ENCODE measurements around the gene NADK. TPM values are rescaled to one million over a fixed set of nuclear protein-coding genes. Genes with fewer than 3 reads are reported as not detected.

The NADK gene
- total RNA-seq, 1 experiment from 2014 or later, result 93.4 TPM

GRCh38 chr1:1826356-1827088 is 48.3 kb upstream of the NADK start:
- H4K20me1 ChIP-seq (ENCODE audit: insufficient read depth), result peaks cover 6% of the 10 kb centered on the region; the same call in 1 of the 2 replicates
- ChIA-PET CTCF (interaction anchor here (0.6 kb wide), 1 partner anchor 170 kb away, joined by 3 read pairs; no protein-coding TSS in a partner anchor), POLR2A (no interaction called here), RAD21 (ENCODE audit: low non-redundant PET in 1 of 2, low total read pairs in 2 of 2, uncharacterized antibody in 2 of 2, unreplicated experiment in 2 of 2) (no interaction called here)
- intact Hi-C loops (cut with micrococcal nuclease), result no loop called here
- no peak overlapping the region for H3K4me3 ChIP-seq (replicated peaks in 1 of 2; ENCODE audit: low read depth in 1 of 2, low read length in 2 of 2)
- H3K9me3 ChIP-seq (ENCODE audit: control insufficient read depth in 1 of 2, insufficient read depth in 1 of 2, low read depth in 1 of 2, low read length in 2 of 2), result no peaks in the 10 kb centered on the region
- TF ChIP-seq MAX (IDR thresholded peaks at IDR 0.05) (no peak), ZFX (IDR thresholded peaks at IDR 0.05) (no peak), POLR2A (IDR thresholded peaks at IDR 0.05; ENCODE audit: borderline replicate concordance, extremely low read depth, insufficient read depth, insufficient read length) (no peak)
- peaks cover 83% of the 10 kb centered on the region for H3K79me2 ChIP-seq (ENCODE audit: insufficient read depth, low read length)
- no peak overlapping the region for H3K27ac ChIP-seq (ENCODE audit: low read depth, low read length)
- H3K9me2 ChIP-seq (ENCODE audit: insufficient read depth), result no peaks in the 10 kb centered on the region
- H3K36me3 ChIP-seq (ENCODE audit: control insufficient read depth in 1 of 2, insufficient read depth in 2 of 2, low read length in 2 of 2), result peaks cover 8 to 13% of the 10 kb centered on the region in 2 experiments
- no peaks in the 10 kb centered on the region for H3K27me3 ChIP-seq (ENCODE audit: insufficient read depth, low read length)
- DNase-seq (ENCODE audit: low read depth, low spot score) (no peak), ATAC-seq (no peak)
- no peak overlapping the region for H3K4me2 ChIP-seq (ENCODE audit: low read length)
- H3K9ac ChIP-seq (ENCODE audit: low read length), result no peak overlapping the region
- BruUV-seq (replicated peaks), result no TSS peak
- H3K4me1 ChIP-seq (ENCODE audit: control insufficient read depth in 1 of 2, insufficient read depth in 2 of 2, low read length in 2 of 2), result peaks cover 6 to 13% of the 10 kb centered on the region in 2 experiments; a peak in 3 of 4 replicates
- H2AFZ ChIP-seq (ENCODE audit: low read depth, low read length, poor library complexity, severe bottlenecking), result no peak overlapping the region

- H3K27me3 ChIP-seq (ENCODE audit: insufficient read depth, low read length), result no peaks in the 10 kb centered on the region
- no peak overlapping the region for H3K9ac ChIP-seq (ENCODE audit: low read length)
- H3K9me3 ChIP-seq (ENCODE audit: control insufficient read depth in 1 of 2, insufficient read depth in 1 of 2, low read depth in 1 of 2, low read length in 2 of 2), result no peaks in the 10 kb centered on the region
- H3K79me2 ChIP-seq (ENCODE audit: insufficient read depth, low read length), result peaks cover 85% of the 10 kb centered on the region
- TF ChIP-seq ELF1 (IDR thresholded peaks at IDR 0.05; ENCODE audit: borderline replicate concordance, low read depth) (no peak), ZNF274 (IDR thresholded peaks at IDR 0.05; ENCODE audit: low read depth, low read length) (no peak), TCF7L2 (IDR thresholded peaks at IDR 0.05; ENCODE audit: borderline replicate concordance, extremely low read depth, insufficient read depth, insufficient read length) (no peak), EZH2phosphoT487 (IDR thresholded peaks at IDR 0.05; ENCODE audit: borderline replicate concordance) (no peak), CEBPB (IDR thresholded peaks at IDR 0.05; ENCODE audit: low read depth) (no peak), CTCF (IDR thresholded peaks at IDR 0.05 in 2 of 3, conservative IDR thresholded peaks at IDR 0.05 in 1 of 3; ENCODE audit: borderline replicate concordance in 1 of 3, insufficient read depth in 1 of 3, low read depth in 2 of 3, low read length in 2 of 3) (no peak)
- ChIA-PET RAD21 (ENCODE audit: low non-redundant PET in 1 of 2, low total read pairs in 2 of 2, uncharacterized antibody in 2 of 2, unreplicated experiment in 2 of 2) (no interaction called here), CTCF (no interaction called here), POLR2A (no interaction called here)
- H3K9me2 ChIP-seq (ENCODE audit: insufficient read depth), result no peaks in the 10 kb centered on the region
- intact Hi-C loops (cut with micrococcal nuclease), result no loop called here
- H4K20me1 ChIP-seq (ENCODE audit: insufficient read depth), result peaks cover 6% of the 10 kb centered on the region; the same call in 1 of the 2 replicates
- H3K27ac ChIP-seq (ENCODE audit: low read depth, low read length), result no peak overlapping the region
- H3K4me2 ChIP-seq (ENCODE audit: low read length), result no peak overlapping the region
- H3K36me3 ChIP-seq (ENCODE audit: control insufficient read depth in 1 of 2, insufficient read depth in 2 of 2, low read length in 2 of 2), result peaks cover 8 to 19% of the 10 kb centered on the region in 2 experiments
- no peak for DNase-seq (ENCODE audit: low read depth, low spot score)
- ATAC-seq, result no peak
- no TSS peak for BruUV-seq (replicated peaks)
- H3K4me3 ChIP-seq (replicated peaks in 1 of 2; ENCODE audit: low read depth in 1 of 2, low read length in 2 of 2), result no peak overlapping the region
- H3K4me1 ChIP-seq (ENCODE audit: control insufficient read depth in 1 of 2, insufficient read depth in 2 of 2, low read length in 2 of 2), result peaks cover 6 to 13% of the 10 kb centered on the region in 2 experiments; a peak in 3 of 4 replicates
- H2AFZ ChIP-seq (ENCODE audit: low read depth, low read length, poor library complexity, severe bottlenecking), result no peak overlapping the region
Observed at GRCh38 chr1:1825217-1825616, 46.9 kb upstream of the NADK start.
